ENCODE data around the gene SIGLEC9.

Gene SIGLEC9

DNA sequence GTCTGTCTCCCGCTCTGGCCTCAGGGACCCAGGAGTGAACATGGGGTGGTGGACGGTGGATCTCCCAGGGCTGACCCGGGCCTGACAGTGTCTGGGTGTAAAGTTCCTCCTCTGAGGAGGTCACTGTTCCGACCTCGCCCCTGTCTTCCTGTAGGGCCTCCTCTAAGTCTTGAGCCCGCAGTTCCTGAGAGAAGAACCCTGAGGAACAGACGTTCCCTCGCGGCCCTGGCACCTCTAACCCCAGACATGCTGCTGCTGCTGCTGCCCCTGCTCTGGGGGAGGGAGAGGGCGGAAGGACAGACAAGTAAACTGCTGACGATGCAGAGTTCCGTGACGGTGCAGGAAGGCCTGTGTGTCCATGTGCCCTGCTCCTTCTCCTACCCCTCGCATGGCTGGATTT, at the start of gene SIGLEC9:
Gene SIGLEC9 (plus strand): TSS at position 178 of the 400 bp plus-strand sequence. CDS start 69 bp downstream, at position 247.
- peak within 1 kb of the TSS; percentile 87 to 98 (median 93) for H3K27ac ChIP-seq
- H3K27me3 ChIP-seq, result no peaks in the 10 kb centered on the region
- H3K4me3 ChIP-seq, result peak within 1 kb of the TSS in 9 of 10 experiments; percentile 50 to 77 (median 63); a peak in 18 of 20 replicates
- H3K9me3 ChIP-seq (replicated peaks in 1 of 11), result no peaks in the 10 kb centered on the region
- peak within 1 kb of the TSS; percentile 86 to 100 (median 96) for H3K4me2 ChIP-seq
- peak within 1 kb of the TSS; percentile 76 to 91 (median 83) for H3K9ac ChIP-seq
- H4K20me1 ChIP-seq, result no peaks in the 10 kb centered on the region
- peaks cover 0 to 41% (median 1%) of the 10 kb centered on the region in 11 experiments; a peak in 12 of 22 replicates for H3K36me3 ChIP-seq
- no peak for TF ChIP-seq Cebpa-rat (IDR thresholded peaks at IDR 0.05)
- peaks cover 90 to 100% (median 97%) of the 10 kb centered on the region in 10 experiments for H3K4me1 ChIP-seq

DNA sequence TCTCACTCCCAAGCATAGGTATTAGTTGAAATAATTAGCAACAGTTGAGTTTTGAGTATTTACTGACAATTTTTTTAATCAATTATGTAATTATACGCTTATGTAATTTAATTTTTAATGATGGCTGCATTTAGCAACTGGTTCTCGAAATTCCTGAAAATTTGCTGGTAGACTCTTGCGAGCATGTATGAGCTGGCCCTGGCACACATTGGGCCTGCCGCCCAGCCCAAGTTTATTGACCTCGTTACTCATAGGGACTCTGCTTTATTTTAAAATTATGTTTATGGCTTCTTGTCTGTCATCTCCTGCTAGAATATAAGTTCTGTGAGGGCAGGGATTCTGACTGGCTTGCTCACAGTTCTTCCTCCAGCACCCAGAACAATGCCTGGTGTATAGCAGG, 48.7 kb upstream of the SIGLEC9 start:
- H3K27ac ChIP-seq, result no peak overlapping the region
- TF ChIP-seq Cebpa-rat (IDR thresholded peaks at IDR 0.05), result no peak
- peaks cover under 1 to 23% (median 9%) of the 10 kb centered on the region in 11 experiments; a peak in 8 of 22 replicates for H3K36me3 ChIP-seq
- H3K27me3 ChIP-seq, result no peaks in the 10 kb centered on the region
- H3K9ac ChIP-seq, result no peak overlapping the region
- no peak overlapping the region for H3K4me3 ChIP-seq
- no peaks in the 10 kb centered on the region for H3K4me1 ChIP-seq
- peaks cover 18 to 25% (median 23%) of the 10 kb centered on the region in 11 experiments for H3K9me3 ChIP-seq (replicated peaks in 1 of 11)
- H4K20me1 ChIP-seq, result no peaks in the 10 kb centered on the region
- no peak overlapping the region for H3K4me2 ChIP-seq

DNA sequence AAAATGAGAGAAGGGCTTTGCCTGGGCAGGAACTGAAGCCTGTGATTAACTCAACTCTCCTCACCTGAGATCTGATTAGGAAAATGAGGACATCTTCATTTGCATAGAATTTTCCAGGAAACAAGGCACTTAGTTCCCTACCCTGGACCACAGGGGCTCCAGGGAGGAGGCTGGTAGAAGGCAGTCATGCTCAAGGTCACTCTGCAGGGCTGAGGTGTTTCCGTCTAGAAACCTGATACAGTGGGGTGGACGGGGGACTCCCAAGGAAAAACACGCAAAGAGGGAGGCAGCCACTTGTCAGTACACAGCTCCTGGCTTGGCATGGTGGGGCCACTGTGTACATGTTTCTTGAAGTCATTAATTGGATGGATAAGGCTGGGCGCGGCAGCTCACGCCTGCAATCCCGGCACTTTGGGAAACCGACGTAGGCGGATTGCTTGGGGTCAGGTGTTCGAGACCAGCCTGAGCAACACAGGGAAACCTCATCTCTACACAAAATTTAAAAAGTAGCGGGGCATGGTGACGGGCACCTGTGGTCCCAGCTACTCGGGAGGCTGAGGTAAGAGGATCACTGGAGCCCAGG, 48.0 kb upstream of the SIGLEC9 start:
- Histone ChIP-seq H3K36me3 (peaks cover 5 to 31% (median 16%) of the 10 kb centered on the region in 11 experiments; a peak in 11 of 22 replicates), H3K27me3 (no peaks in the 10 kb centered on the region), H3K27ac (no peak overlapping the region), H3K9ac (no peak overlapping the region), H4K20me1 (no peaks in the 10 kb centered on the region; a peak in 1 of 22 replicates), H3K4me3 (no peak overlapping the region), H3K9me3 (replicated peaks in 1 of 11) (peaks cover 18 to 25% (median 23%) of the 10 kb centered on the region in 11 experiments), H3K4me1 (no peaks in the 10 kb centered on the region), H3K4me2 (no peak overlapping the region)
- no peak for TF ChIP-seq Cebpa-rat (IDR thresholded peaks at IDR 0.05)

DNA sequence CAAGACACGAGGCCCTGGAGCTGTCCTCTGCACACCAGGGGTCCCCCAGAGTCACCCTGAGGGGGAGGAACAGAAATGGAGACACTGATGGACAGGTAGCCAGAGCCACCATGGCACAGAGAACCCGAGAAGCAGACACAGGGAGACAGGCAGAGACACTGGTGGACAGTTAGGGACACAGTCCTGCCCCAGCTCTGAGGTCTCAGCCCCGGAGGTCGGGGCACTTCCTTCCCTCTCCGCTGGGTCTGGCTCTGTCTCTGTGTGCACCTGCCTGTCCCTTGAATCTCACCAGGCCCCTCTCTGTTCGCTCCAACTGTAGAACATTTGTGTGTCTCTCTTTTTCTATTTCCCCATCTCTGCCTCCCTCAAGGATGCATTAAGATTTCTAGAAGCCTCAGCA, 46.6 kb upstream of the SIGLEC9 start:
- no peaks in the 10 kb centered on the region; a peak in 1 of 22 replicates for H4K20me1 ChIP-seq
- peaks cover 15 to 20% (median 19%) of the 10 kb centered on the region in 11 experiments for H3K9me3 ChIP-seq (replicated peaks in 1 of 11)
- H3K9ac ChIP-seq, result no peak overlapping the region
- TF ChIP-seq Cebpa-rat (IDR thresholded peaks at IDR 0.05), result no peak
- H3K27ac ChIP-seq, result no peak overlapping the region
- H3K4me1 ChIP-seq, result no peaks in the 10 kb centered on the region
- no peaks in the 10 kb centered on the region for H3K27me3 ChIP-seq
- no peak overlapping the region for H3K4me3 ChIP-seq
- no peak overlapping the region for H3K4me2 ChIP-seq
- peaks cover 5 to 41% (median 16%) of the 10 kb centered on the region in 11 experiments; a peak in 11 of 22 replicates for H3K36me3 ChIP-seq

DNA sequence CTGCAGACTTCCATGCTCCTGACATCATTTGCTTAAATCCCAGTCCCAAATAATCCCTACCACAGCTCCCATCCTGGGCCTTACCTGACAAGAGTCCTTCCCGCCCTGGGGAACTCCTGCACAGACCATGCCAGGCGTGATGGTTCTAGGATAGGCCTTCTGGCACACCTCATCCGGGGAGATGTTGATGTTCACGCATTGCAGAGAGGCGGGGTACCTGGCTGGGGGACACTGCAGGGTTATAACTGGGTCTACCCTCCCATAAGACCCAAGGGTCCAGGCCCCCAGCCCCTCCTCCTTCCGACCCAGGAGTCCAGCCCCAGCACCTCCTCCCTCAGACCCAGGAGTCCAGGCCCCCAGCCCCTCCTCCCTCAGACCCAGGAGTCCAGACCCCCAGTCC, 46.0 kb upstream of the SIGLEC9 start:
- no peak for TF ChIP-seq Cebpa-rat (IDR thresholded peaks at IDR 0.05)
- H3K27ac ChIP-seq, result no peak overlapping the region
- H3K4me2 ChIP-seq, result no peak overlapping the region
- H3K9ac ChIP-seq, result no peak overlapping the region
- peaks cover 9 to 14% (median 13%) of the 10 kb centered on the region in 11 experiments for H3K9me3 ChIP-seq (replicated peaks in 1 of 11)
- no peaks in the 10 kb centered on the region for H3K27me3 ChIP-seq
- no peaks in the 10 kb centered on the region for H3K4me1 ChIP-seq
- no peaks in the 10 kb centered on the region; a peak in 1 of 22 replicates for H4K20me1 ChIP-seq
- H3K36me3 ChIP-seq, result peaks cover 5 to 41% (median 16%) of the 10 kb centered on the region in 11 experiments; a peak in 11 of 22 replicates
- H3K4me3 ChIP-seq, result no peak overlapping the region

DNA sequence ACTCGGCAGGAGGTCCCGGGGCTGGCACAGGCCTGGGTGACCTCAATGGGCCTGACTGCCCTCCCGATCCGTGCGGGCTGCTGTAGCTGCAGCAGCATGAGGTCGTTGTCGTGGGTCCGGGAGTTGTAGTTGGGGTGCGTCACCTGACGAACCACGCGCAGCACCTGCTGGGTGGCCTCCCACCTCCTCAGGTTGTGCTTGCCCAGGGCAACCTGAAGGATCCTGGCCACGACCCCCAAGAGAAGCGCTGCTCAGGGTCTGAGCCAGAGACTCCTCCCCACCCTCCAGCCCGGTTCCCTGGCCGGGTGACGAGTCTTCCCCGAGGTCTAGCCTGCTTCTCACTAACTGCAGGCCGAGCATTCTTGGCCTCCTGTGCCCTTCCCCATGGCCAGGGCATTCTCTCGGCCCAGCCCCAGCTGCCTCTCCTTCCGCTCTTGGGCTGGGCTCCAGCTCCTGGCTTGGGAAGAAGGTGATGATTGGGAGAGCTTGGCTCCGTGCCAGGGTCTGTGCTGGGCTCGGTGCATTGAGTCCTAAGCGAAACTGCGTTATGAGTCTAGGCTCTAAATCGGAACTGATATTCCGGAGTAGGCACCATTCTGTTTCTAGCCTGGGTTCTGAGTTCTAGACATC, 45.1 kb upstream of the SIGLEC9 start:
- no peak overlapping the region for H3K4me2 ChIP-seq
- H3K4me1 ChIP-seq, result no peaks in the 10 kb centered on the region
- H4K20me1 ChIP-seq, result peaks cover 0 to 2% (median 0%) of the 10 kb centered on the region in 11 experiments; a peak in 2 of 22 replicates
- no peaks in the 10 kb centered on the region for H3K27me3 ChIP-seq
- no peak overlapping the region for H3K27ac ChIP-seq
- peaks cover under 1 to 5% (median 4%) of the 10 kb centered on the region in 11 experiments; a peak in 15 of 22 replicates for H3K9me3 ChIP-seq (replicated peaks in 1 of 11)
- H3K36me3 ChIP-seq, result peaks cover 5 to 41% (median 16%) of the 10 kb centered on the region in 11 experiments; a peak in 11 of 22 replicates
- TF ChIP-seq Cebpa-rat (IDR thresholded peaks at IDR 0.05), result no peak
- H3K4me3 ChIP-seq, result no peak overlapping the region
- H3K9ac ChIP-seq, result no peak overlapping the region

DNA sequence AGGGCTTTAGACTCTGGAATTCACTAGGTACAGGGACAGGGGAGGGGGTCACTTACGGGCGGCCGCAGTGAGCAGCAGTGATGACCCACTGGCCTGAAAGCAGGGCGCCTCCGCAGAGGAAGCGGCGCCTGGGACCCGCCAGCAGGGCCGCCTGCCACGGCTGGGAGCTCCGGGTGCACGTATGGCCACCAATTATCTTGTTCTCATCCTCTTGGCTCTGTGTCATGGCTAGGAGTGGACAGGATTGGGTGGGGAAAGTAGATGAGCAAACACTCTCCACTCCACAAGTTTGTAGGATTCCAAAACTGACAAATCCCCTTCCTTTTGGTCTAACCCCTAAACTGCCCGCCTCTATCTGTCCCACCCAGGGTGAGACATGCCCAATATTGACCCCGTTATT, 43.2 kb upstream of the SIGLEC9 start:
- H3K4me2 ChIP-seq, result no peak overlapping the region
- no peaks in the 10 kb centered on the region for H3K9me3 ChIP-seq (replicated peaks in 1 of 11)
- TF ChIP-seq Cebpa-rat (IDR thresholded peaks at IDR 0.05), result no peak
- H3K27ac ChIP-seq, result no peak overlapping the region
- H3K4me1 ChIP-seq, result peaks cover 0 to 6% (median 4%) of the 10 kb centered on the region in 10 experiments; a peak in 6 of 20 replicates
- H3K27me3 ChIP-seq, result no peaks in the 10 kb centered on the region
- H3K4me3 ChIP-seq, result no peak overlapping the region
- H3K9ac ChIP-seq, result no peak overlapping the region
- H4K20me1 ChIP-seq, result peaks cover 0 to 6% (median under 1%) of the 10 kb centered on the region in 11 experiments; a peak in 6 of 22 replicates
- peaks cover 5 to 56% (median 21%) of the 10 kb centered on the region in 11 experiments; a peak in 14 of 22 replicates for H3K36me3 ChIP-seq

DNA sequence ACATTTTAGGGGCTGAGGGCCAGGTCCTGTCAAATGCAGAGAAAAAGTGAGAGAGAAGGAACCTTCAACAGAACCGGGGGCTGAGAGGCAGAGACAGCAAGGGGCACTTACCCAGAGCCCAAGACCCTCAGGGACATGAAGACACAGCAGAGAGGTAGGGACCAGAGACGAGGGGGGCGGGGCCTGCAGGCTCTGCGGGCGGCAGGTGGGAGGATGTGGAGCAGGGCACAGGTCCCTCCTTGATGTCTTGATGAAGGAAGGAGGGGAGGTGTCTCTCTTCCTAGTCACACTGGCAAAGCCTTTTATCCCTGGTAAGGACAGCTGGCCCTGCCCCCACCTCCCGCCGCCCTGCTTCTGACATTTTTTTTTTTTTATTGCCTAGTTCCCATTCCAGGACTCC, 42.1 kb upstream of the SIGLEC9 start, which contains the start of gene KLK14:
Gene KLK14 (minus strand): TSS at position 277 of the 400 bp plus-strand sequence. CDS start 273 bp downstream, at position 4.
- Histone ChIP-seq H3K27me3 (no peaks in the 10 kb centered on the region), H3K4me3 (no peak within 1 kb of the TSS), H3K9ac (no peak within 1 kb of the TSS), H3K36me3 (peaks cover 4 to 66% (median 16%) of the 10 kb centered on the region in 11 experiments; a peak in 15 of 22 replicates), H3K4me2 (no peak within 1 kb of the TSS), H3K4me1 (peaks cover 0 to 12% (median 6%) of the 10 kb centered on the region in 10 experiments; a peak in 6 of 20 replicates), H3K27ac (no peak within 1 kb of the TSS), H3K9me3 (replicated peaks in 1 of 11) (no peaks in the 10 kb centered on the region), H4K20me1 (peaks cover 0 to 15% (median 5%) of the 10 kb centered on the region in 11 experiments; a peak in 7 of 22 replicates)
- TF ChIP-seq Cebpa-rat (IDR thresholded peaks at IDR 0.05), result no peak

DNA sequence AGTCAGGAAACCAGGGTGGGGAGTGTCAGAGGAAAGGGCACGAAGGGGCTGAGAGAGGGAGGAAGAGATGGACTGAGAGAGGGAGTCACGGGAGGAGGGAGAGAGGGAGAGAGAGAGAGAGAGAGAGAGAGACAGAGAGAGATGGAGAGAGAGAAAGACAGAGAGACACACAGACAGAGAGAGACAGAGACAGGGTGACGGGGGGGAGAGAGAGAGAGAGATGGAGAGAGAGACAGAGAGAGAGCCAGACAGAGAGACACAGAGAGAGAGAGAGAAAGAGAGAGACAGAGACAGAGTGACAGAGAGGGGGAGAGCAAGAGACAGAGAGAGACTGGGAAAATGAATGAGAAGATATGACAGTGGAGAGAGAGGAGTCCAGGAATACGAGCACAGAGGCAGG, 41.5 kb upstream of the SIGLEC9 start:
- no peak overlapping the region for H3K9ac ChIP-seq
- no peaks in the 10 kb centered on the region for H3K27me3 ChIP-seq
- H3K4me3 ChIP-seq, result no peak overlapping the region
- H3K36me3 ChIP-seq, result peaks cover 4 to 65% (median 13%) of the 10 kb centered on the region in 11 experiments; a peak in 15 of 22 replicates
- H3K27ac ChIP-seq, result no peak overlapping the region
- no peak overlapping the region for H3K4me2 ChIP-seq
- H3K9me3 ChIP-seq (replicated peaks in 1 of 11), result no peaks in the 10 kb centered on the region
- no peak for TF ChIP-seq Cebpa-rat (IDR thresholded peaks at IDR 0.05)
- peaks cover 0 to 12% (median 6%) of the 10 kb centered on the region in 10 experiments; a peak in 6 of 20 replicates for H3K4me1 ChIP-seq
- peaks cover 0 to 15% (median 5%) of the 10 kb centered on the region in 11 experiments; a peak in 7 of 22 replicates for H4K20me1 ChIP-seq
